Ovary (tissue), 3 donors: Measurements from ENCODE around the gene LMX1B.
"Not testable (repeated sequence)": the region's sequence is repeated elsewhere in the genome, so short reads cannot be mapped to it uniquely, and the experiment has no call there.

Source experiments
- EP300 ChIP-seq: sonication (generic); formaldehyde crosslinking; IDR thresholded peaks from one replicate; pipeline ENCODE4 v1.6.1; 2017; ENCODE audit warnings: antibody characterized with exemption
- TF ChIP-seq, protein P1 (sequence below), 3 donors: fragments of 450-650 bp in 2 of 3; fragments of 200-600 bp in 1 of 3; IDR thresholded peaks; one replicate each; pipeline versions ENCODE4 v1.5.1 to v1.8.0; 2016 to 2022; ENCODE audit warnings: antibody characterized with exemption in 3 of 3, mild to moderate bottlenecking in 1 of 3
- donor health status: DM: no; HTN: no; CAD: no.

DNA sequence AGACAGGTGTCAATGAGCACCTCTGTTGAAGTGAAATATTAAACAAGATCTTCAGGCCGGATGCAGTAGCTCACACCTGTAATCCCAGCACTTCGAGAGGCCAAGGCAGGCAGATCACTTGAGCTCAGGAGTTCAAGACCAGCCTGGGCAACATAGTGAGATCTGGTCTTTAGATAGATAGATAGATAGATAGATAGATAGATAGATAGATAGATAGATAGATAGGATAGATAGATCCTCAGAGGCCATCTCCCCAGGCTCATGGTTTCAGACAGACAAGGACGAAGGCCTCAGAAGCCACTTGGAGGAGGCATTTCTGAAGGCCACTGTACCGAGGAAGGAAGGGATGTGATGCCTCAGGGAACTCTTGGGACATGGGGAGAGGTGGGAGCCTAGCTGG is 42.5 kb downstream of the LMX1B start:
- TF ChIP-seq, protein P1, sequence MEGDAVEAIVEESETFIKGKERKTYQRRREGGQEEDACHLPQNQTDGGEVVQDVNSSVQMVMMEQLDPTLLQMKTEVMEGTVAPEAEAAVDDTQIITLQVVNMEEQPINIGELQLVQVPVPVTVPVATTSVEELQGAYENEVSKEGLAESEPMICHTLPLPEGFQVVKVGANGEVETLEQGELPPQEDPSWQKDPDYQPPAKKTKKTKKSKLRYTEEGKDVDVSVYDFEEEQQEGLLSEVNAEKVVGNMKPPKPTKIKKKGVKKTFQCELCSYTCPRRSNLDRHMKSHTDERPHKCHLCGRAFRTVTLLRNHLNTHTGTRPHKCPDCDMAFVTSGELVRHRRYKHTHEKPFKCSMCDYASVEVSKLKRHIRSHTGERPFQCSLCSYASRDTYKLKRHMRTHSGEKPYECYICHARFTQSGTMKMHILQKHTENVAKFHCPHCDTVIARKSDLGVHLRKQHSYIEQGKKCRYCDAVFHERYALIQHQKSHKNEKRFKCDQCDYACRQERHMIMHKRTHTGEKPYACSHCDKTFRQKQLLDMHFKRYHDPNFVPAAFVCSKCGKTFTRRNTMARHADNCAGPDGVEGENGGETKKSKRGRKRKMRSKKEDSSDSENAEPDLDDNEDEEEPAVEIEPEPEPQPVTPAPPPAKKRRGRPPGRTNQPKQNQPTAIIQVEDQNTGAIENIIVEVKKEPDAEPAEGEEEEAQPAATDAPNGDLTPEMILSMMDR (IDR thresholded peaks at IDR 0.05): not testable (repeated sequence)
- not testable (repeated sequence) for TF ChIP-seq EP300
